Measurements from ENCODE around the gene RANBP17. TPM values are rescaled to one million over a fixed set of nuclear protein-coding genes. Genes with fewer than 3 reads are reported as not detected.

Gene RANBP17
- total RNA-seq (2021) (not detected in 2 replicates), Bru-seq, nascent RNA (percentile 3 among the genes with signal in this experiment), BruChase-seq, experiment 1, labeled RNA remaining after a 2-hour chase (percentile 8 among the genes with signal in this experiment), BruChase-seq, experiment 2, labeled RNA remaining after a 6-hour chase (percentile 4 among the genes with signal in this experiment)
- long read RNA-seq, result 0 reads

DNA sequence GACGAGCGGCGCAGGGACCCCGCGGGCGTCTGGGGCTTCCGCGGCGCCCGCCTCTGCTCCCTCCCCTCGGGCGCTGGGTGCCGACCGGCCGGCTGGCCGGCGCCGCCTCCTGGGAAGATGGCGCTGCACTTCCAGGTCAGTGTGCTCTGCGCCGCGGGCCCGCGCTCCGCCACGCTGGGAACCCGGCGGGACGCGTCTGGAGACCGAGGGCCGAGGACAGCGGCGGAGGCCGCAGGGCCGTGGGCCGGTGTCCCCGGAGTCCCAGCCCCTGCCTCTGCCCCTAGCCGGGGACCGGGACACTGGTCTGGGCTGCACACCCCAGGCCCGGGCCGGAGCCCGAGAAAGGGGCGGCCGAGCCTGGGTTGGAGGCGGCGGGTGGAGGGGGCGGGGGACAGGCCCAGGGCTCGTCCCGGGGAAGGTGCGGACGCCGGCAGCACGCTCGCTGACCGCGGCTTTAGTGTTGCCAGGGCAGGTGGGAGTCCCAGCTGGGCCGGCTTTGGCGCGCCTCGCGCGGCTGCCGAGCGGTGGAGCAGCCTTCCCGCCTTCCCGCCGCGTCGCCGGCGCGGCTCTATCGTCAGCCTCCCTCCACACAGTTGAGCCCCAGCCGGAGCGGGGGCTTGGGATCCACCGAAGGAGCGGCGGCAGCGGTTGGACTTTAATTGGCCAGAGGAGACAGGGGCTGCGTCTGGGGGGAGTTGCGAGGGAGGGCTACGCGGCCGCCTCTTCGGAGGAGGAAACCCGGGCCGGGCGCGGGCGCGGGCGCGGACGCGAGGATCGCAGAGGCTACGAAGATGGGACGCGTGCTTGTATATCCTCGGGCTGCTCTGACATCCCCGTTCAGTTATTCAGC is at the start of gene RANBP17:
TSS of gene RANBP17 (plus strand) at position 102 of the 850 bp plus-strand sequence.
- no TSS peak for BruUV-seq (replicated peaks)
- DNase-seq (ENCODE audit: low spot score), result no peak
- TF ChIP-seq, protein P1, sequence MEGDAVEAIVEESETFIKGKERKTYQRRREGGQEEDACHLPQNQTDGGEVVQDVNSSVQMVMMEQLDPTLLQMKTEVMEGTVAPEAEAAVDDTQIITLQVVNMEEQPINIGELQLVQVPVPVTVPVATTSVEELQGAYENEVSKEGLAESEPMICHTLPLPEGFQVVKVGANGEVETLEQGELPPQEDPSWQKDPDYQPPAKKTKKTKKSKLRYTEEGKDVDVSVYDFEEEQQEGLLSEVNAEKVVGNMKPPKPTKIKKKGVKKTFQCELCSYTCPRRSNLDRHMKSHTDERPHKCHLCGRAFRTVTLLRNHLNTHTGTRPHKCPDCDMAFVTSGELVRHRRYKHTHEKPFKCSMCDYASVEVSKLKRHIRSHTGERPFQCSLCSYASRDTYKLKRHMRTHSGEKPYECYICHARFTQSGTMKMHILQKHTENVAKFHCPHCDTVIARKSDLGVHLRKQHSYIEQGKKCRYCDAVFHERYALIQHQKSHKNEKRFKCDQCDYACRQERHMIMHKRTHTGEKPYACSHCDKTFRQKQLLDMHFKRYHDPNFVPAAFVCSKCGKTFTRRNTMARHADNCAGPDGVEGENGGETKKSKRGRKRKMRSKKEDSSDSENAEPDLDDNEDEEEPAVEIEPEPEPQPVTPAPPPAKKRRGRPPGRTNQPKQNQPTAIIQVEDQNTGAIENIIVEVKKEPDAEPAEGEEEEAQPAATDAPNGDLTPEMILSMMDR (conservative IDR thresholded peaks at IDR 0.05; ENCODE audit: low read depth, low read length), result no peak
- TF ChIP-seq EZH2 (IDR thresholded peaks at IDR 0.05; ENCODE audit: borderline replicate concordance, low read depth, low read length, poor library complexity, severe bottlenecking), result peak; percentile 76
- Histone ChIP-seq H3K27me3 (replicated peaks; ENCODE audit: insufficient read depth, low read depth, low read length, poor library complexity) (peaks cover 30% of the 10 kb centered on the region), H3K36me3 (ENCODE audit: insufficient read depth, low read length, poor library complexity, severe bottlenecking) (no peaks in the 10 kb centered on the region), H3K27ac (ENCODE audit: low read depth, low read length, poor library complexity, severe bottlenecking) (no peak within 1 kb of the TSS), H3K4me1 (ENCODE audit: insufficient read depth, low read length, poor library complexity, severe bottlenecking) (no peaks in the 10 kb centered on the region), H3K9me3 (ENCODE audit: low read depth, low read length, poor library complexity, severe bottlenecking) (peaks cover 13% of the 10 kb centered on the region), H3K4me3 (ENCODE audit: low read depth, low read length, poor library complexity, severe bottlenecking) (no peak within 1 kb of the TSS)
- ChIA-PET CTCF (no interaction called here), POLR2A (ENCODE audit: low non-redundant PET) (no interaction called here)
- intact Hi-C loops (cut with micrococcal nuclease; ENCODE audit: unreplicated experiment), result no loop called here

DNA sequence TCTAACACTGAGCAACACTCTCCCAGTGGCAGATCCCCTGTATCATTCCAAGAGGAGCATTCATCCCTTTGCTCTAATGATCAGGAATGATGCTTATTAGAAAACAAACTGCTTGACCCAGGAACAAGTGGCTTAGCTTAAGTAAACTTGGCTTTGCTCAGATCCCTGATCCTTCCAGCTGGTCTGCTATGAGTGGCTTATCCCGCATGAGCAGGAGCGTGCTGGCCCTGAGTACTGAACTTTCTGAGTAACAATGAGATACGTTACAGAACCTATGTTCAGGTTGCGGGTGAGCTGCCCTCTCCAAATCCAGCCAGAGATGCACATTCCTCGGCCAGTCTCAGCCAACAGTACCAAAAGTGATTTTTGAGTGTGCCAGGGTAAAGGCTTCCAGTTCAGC is 48.6 kb upstream of the RANBP17 start:
- BruUV-seq (replicated peaks), result no TSS peak
- no peak overlapping the region for H3K4me3 ChIP-seq (ENCODE audit: low read depth, low read length, poor library complexity, severe bottlenecking)
- POLR2A ChIA-PET (ENCODE audit: low non-redundant PET), result no interaction called here
- TF ChIP-seq, protein P1 (conservative IDR thresholded peaks at IDR 0.05; ENCODE audit: low read depth, low read length), result no peak
- no peak for TF ChIP-seq EZH2 (IDR thresholded peaks at IDR 0.05; ENCODE audit: borderline replicate concordance, low read depth, low read length, poor library complexity, severe bottlenecking)
- no peaks in the 10 kb centered on the region for H3K9me3 ChIP-seq (ENCODE audit: low read depth, low read length, poor library complexity, severe bottlenecking)
- H3K27me3 ChIP-seq (replicated peaks; ENCODE audit: insufficient read depth, low read depth, low read length, poor library complexity), result peaks cover 6% of the 10 kb centered on the region
- DNase-seq (ENCODE audit: low spot score), result no peak
- no peak overlapping the region for H3K27ac ChIP-seq (ENCODE audit: low read depth, low read length, poor library complexity, severe bottlenecking)
- H3K4me1 ChIP-seq (ENCODE audit: insufficient read depth, low read length, poor library complexity, severe bottlenecking), result no peaks in the 10 kb centered on the region
- H3K36me3 ChIP-seq (ENCODE audit: insufficient read depth, low read length, poor library complexity, severe bottlenecking), result no peaks in the 10 kb centered on the region
- intact Hi-C loops (cut with micrococcal nuclease; ENCODE audit: unreplicated experiment), result no loop called here
- CTCF ChIA-PET, result no interaction called here

DNA sequence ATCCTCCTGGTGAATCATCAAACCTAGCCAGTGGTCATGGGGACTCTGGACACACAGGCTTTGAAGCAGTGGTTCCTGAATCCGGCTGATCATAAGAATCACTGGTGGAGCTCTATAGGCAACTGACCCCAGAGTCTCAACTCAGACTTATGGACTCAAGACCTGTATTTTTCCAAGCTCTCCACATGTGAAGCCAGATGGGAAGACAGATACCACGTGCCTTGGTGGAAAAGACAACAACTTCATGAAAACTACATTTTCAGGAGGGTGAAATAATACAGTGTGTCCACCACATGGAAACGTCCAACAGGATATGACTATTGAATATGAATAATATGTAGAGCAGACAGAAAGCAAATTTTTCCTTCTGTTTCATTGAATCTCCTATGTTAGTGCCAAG is 44.6 kb upstream of the RANBP17 start:
- CTCF ChIA-PET, result no interaction called here
- Histone ChIP-seq H3K27me3 (replicated peaks; ENCODE audit: insufficient read depth, low read depth, low read length, poor library complexity) (peaks cover 6% of the 10 kb centered on the region), H3K4me1 (ENCODE audit: insufficient read depth, low read length, poor library complexity, severe bottlenecking) (no peaks in the 10 kb centered on the region), H3K4me3 (ENCODE audit: low read depth, low read length, poor library complexity, severe bottlenecking) (no peak overlapping the region), H3K36me3 (ENCODE audit: insufficient read depth, low read length, poor library complexity, severe bottlenecking) (no peaks in the 10 kb centered on the region), H3K27ac (ENCODE audit: low read depth, low read length, poor library complexity, severe bottlenecking) (no peak overlapping the region), H3K9me3 (ENCODE audit: low read depth, low read length, poor library complexity, severe bottlenecking) (no peaks in the 10 kb centered on the region)
- POLR2A ChIA-PET (ENCODE audit: low non-redundant PET), result no interaction called here
- intact Hi-C loops (cut with micrococcal nuclease; ENCODE audit: unreplicated experiment), result no loop called here
- TF ChIP-seq EZH2 (IDR thresholded peaks at IDR 0.05; ENCODE audit: borderline replicate concordance, low read depth, low read length, poor library complexity, severe bottlenecking), result no peak
- TF ChIP-seq, protein P1 (conservative IDR thresholded peaks at IDR 0.05; ENCODE audit: low read depth, low read length), result no peak
- no TSS peak for BruUV-seq (replicated peaks)
- DNase-seq (ENCODE audit: low spot score), result no peak

Measured in A673 (cell line).